Esophagus muscularis mucosa (tissue), 4 donors: Measurements from ENCODE around the gene FGF13. TPM values are rescaled to one million over a fixed set of nuclear protein-coding genes. Genes with fewer than 3 reads are reported as not detected.

Experiments used
- DNase-seq: peaks from one replicate; pipeline ENCODE4 v3.0.0-alpha.2; 2017; ENCODE audit errors: extremely low spot score
- H3K27ac ChIP-seq, 4 donors: fragments of 200-600 bp; sonication (generic); replicated peaks in 1 of 4; 1 replicate in 3 of 4; 2 replicates in 1 of 4; pipeline ENCODE4 v1.5.1; 2016 to 2019; ENCODE audit warnings: mild to moderate bottlenecking in 1 of 4
- H3K27me3 ChIP-seq, 4 donors: fragments of 200-600 bp; sonication (generic); one replicate each; pipeline versions ENCODE4 v1.5.1 to v1.6.0; 2016 to 2019
- H3K36me3 ChIP-seq, 4 donors: fragments of 200-600 bp; sonication (generic); one replicate each; pipeline ENCODE4 v1.5.1; 2016 to 2019
- H3K4me1 ChIP-seq, 4 donors: fragments of 200-600 bp; sonication (generic); one replicate each; pipeline ENCODE4 v1.5.1; 2016 to 2019
- H3K4me3 ChIP-seq, 4 donors: fragments of 200-600 bp; sonication (generic); 1 replicate in 2 of 4; 2 replicates in 2 of 4; pipeline ENCODE4 v1.5.1; 2016 to 2019; ENCODE audit warnings: mild to moderate bottlenecking in 4 of 4, moderate library complexity in 1 of 4
- H3K9me3 ChIP-seq, 4 donors: fragments of 200-600 bp; sonication (generic); 1 replicate in 3 of 4; 2 replicates in 1 of 4; pipeline ENCODE4 v1.5.1; 2016 to 2019
- CTCF ChIP-seq, 3 experiments: fragments of 200-600 bp in 2 of 3; fragments of 450-650 bp in 1 of 3; sonication (generic) in 2 of 3; IDR thresholded peaks; one replicate each; pipeline ENCODE4 v1.5.1; 2017 to 2019; ENCODE audit warnings: antibody characterized with exemption in 3 of 3, mild to moderate bottlenecking in 2 of 3, moderate library complexity in 1 of 3
- EP300 ChIP-seq: sonication (generic); formaldehyde crosslinking; IDR thresholded peaks from one replicate; pipeline ENCODE4 v1.6.1; 2017; ENCODE audit warnings: antibody characterized with exemption
- POLR2A ChIP-seq: fragments of 450-650 bp; IDR thresholded peaks from one replicate; pipeline ENCODE4 v1.6.1; 2017; ENCODE audit warnings: antibody characterized with exemption, moderate library complexity, mild to moderate bottlenecking, low read depth
- POLR2AphosphoS5 ChIP-seq, 2 donors: sonication (generic); formaldehyde crosslinking; IDR thresholded peaks; one replicate each; pipeline ENCODE4 v1.6.1; 2017; ENCODE audit warnings: antibody characterized with exemption in 2 of 2
- WGBS: methylation state at CpG from one replicate; pipeline ENCODE4 v1.1.5; 2018; 5-methylcytosine and 5-hydroxymethylcytosine counted together
- intact Hi-C: fragments of 100-400 bp; cut with DNase I; formaldehyde crosslinking; loops from one replicate; pipeline ENCODE4 v1.15.1; 2023
- small RNA-seq, 3 donors: library from RNA; depleted of rRNA; stranded (forward); fragments of <200 nt; gene quantifications; one replicate each; pipeline ENCODE3, GENCODE V24; 2016
- total RNA-seq, 4 donors: library from RNA; depleted of rRNA; stranded (reverse); fragments of >200 nt; gene quantifications; one replicate each; pipeline versions ENCODE4 v1.1.0 to v1.2.1, GENCODE V29; 2016

Gene FGF13
- total RNA-seq, 4 donors from 2014 or later, result 8.3 to 14.4 (median 11.3) TPM

GRCh38 chrX:138651494-138651893 is 60.0 kb downstream of the FGF13 start:
- Histone ChIP-seq H3K36me3 (no peaks in the 10 kb centered on the region), H3K4me1 (no peaks in the 10 kb centered on the region), H3K9me3 (no peaks in the 10 kb centered on the region), H3K4me3 (no peak overlapping the region), H3K27me3 (no peaks in the 10 kb centered on the region), H3K27ac (no peak overlapping the region)
- no peak for TF ChIP-seq CTCF (IDR thresholded peaks at IDR 0.05)
- TF ChIP-seq EP300, result no peak
- no peak for TF ChIP-seq POLR2A
- TF ChIP-seq POLR2AphosphoS5 (IDR thresholded peaks at IDR 0.05), result no peak
- intact Hi-C loops, result no loop called here
- DNase-seq, result no peak

GRCh38 chrX:138648568-138648967 is 62.9 kb downstream of the FGF13 start:
- no peak for DNase-seq
- H3K4me3 ChIP-seq, result no peak overlapping the region
- no peaks in the 10 kb centered on the region for H3K4me1 ChIP-seq
- TF ChIP-seq CTCF (IDR thresholded peaks at IDR 0.05) (no peak), POLR2A (no peak), POLR2AphosphoS5 (IDR thresholded peaks at IDR 0.05) (no peak), EP300 (no peak)
- no peaks in the 10 kb centered on the region for H3K9me3 ChIP-seq
- no peaks in the 10 kb centered on the region for H3K36me3 ChIP-seq
- H3K27ac ChIP-seq, result no peak overlapping the region
- intact Hi-C loops, result no loop called here
- H3K27me3 ChIP-seq, result no peaks in the 10 kb centered on the region
- WGBS, result 55% methylated on average over 4 of the region's 4 CpGs

- no peak for DNase-seq
Measured at GRCh38 chrX:138638996-138639395, 72.5 kb downstream of the FGF13 start.

More at GRCh38 chrX:138638996-138639395, 72.5 kb downstream of the FGF13 start:
- Histone ChIP-seq H3K27ac (no peak overlapping the region), H3K36me3 (no peaks in the 10 kb centered on the region), H3K4me1 (peaks cover 0 to 3% (median 0%) of the 10 kb centered on the region in 4 donors), H3K27me3 (no peaks in the 10 kb centered on the region), H3K4me3 (no peak overlapping the region), H3K9me3 (no peaks in the 10 kb centered on the region)
- TF ChIP-seq CTCF (IDR thresholded peaks at IDR 0.05) (no peak), EP300 (no peak), POLR2AphosphoS5 (IDR thresholded peaks at IDR 0.05) (no peak), POLR2A (no peak)
- 32% methylated on average over 2 of the region's 2 CpGs for WGBS
- intact Hi-C loops, result no loop called here

Small RNAs within 50 kb of the gene (small RNA-seq; reads per million reads assigned to genes)
- gene AL031386.1 (0 reads per million in 3 donors), gene MIR504 (1.2 to 3.2 (median 1.4) reads per million in 3 donors)
